GM19468 (cell line): Measurements from ENCODE around the gene ELMO1.

Experiments used
- ATAC-seq: cut with Tn5 transposase; IDR thresholded peaks from one replicate; pipeline ENCODE4 v1.9.1; 2021; ENCODE audit warnings: mild to moderate bottlenecking, moderate library complexity, moderate number of reproducible peaks; ENCODE audit not compliant: unreplicated experiment; ENCODE audit errors: extremely low read depth

ELMO1 gene

DNA sequence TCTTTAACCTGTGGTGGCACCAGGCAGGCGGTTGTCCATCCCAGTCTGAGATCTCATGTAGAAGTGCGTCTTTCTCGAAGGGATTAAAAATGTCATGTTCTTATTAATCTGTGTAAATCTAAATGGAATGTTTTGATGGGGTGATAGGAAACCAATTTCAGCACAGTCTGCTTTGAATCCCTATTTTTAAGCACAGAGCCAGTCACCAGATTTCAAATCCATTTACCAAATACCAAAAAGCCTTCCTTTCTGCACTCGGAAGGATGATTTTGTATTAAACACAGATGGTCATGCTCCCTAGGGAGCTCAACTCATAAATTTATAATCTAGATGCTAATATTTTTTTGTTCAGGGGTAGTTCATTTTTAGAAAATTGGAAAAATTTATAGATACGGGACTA, 563.8 kb downstream of the ELMO1 start:
- ATAC-seq, result no peak

DNA sequence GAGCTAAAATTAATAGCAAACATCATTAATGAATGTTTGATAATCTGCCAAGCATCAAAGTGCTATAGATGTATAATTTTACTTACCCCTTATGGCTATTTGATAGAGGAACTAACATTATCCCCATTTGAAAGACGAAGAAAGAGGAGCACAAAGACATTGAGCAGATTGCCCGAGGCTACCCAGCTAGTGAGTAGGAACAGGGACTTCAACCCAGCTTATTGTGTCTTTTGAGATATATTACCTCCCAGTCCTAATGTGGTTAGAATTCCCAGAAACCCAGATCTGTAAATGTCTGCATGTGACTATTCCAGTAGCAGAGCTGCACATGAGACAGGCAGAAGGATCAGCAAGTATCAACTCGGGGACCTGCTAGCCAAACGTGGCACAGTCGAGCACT, 564.3 kb downstream of the ELMO1 start:
- no peak for ATAC-seq

DNA sequence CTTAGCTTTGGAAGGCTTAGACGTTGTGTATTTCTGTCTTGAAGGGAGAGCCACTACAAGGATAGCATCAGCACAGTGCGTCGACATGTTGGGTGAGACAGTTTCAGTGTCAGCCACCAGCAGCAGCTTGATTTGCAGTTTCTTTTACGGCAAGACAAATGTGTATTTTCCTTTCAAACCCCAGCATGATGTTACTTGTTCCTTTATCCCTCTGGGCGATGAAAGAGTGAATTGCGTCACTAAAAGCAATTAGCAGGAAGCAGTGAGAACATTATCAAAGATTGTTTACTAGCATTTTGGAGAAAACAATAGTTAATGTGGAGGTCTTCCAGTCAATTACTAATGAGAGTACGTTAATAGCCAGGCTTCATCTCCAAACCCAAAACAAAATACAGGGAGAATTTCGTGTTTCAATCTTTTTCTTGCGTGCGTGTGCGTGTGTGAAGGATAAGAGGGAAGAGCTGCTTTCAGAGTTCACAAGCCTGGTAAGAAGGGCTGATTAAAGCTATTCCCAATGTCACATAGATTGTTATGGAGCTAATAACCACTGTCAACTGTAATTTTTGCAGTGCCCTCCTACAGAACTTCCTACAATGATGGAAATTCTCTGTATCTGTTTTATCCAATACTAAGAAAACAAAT, 567.3 kb downstream of the ELMO1 start:
- ATAC-seq, result no peak

DNA sequence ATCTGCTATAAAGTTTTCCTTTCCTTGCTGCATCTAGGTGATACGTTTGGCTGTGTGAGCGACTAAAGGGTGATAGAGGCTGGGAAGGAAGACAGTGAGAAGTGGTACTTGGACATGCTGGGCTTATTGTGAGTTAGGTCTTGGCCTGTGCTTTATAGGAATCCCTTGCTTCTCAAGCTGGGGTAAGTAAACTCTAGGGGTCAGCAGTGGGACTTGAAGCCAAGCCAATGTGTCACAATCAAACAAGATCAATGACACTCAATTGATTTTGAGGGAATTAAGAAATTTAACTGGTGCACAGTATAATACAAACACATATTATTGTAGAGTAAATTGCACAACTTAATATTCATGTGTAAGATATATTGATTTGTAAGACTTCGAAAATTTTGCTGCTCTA, 568.6 kb downstream of the ELMO1 start:
- ATAC-seq, result no peak

DNA sequence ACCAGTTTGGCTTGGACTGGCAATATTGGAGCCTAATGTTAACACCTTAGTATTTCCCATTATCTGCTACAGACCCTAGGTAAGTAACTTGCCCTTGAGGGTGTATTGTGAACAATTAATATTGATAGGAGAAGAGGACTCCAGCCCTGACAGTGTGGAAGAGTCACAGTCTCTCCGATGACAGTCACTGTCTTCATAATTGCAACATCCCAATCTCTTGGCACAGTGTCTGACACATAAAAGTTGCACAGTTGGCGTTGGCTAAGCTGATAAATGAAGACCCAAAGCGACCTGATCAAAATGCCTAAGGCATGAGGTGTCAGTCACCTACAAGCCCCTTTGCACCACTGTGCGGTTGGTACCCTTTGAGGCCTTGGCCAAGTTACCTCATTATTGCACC, 569.6 kb downstream of the ELMO1 start:
- ATAC-seq, result no peak

DNA sequence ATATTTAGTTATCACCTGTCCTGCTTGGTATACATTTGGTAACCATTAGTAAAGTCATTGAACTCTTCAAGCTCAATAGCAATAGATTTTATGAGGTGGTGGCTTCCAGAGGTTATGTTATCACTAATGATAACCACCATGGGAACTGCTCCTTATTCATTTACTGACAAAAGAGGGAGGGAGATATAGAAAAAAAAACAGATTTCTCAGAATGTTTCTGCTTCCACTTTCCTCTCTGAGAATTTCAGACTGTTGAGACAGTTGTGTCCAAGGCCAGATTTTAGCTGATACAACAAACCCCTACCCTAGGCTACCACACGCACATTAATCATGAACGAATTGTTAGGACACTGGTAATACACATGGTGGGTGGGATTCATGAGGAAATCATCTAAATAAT, 570.4 kb downstream of the ELMO1 start:
- ATAC-seq, result no peak

DNA sequence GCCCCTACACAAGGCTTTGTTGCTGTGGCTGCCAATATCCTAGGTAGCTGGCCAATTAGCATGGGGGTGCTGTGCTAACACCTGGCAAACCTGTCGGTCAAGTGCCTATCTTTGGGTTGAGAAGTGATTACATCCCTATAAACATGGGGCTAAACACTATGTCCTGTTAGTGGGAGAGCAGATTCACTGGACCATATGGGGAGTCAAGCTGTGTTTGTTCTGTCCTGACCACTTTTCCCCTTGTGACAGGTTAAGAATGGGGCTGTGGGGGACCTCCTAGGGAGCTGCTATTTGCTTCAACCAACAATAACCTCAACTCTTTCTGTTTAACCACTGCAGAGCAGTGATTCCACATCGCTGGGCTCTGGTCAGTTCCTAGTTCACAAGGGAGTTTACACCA, 572.9 kb downstream of the ELMO1 start:
- no peak for ATAC-seq

DNA sequence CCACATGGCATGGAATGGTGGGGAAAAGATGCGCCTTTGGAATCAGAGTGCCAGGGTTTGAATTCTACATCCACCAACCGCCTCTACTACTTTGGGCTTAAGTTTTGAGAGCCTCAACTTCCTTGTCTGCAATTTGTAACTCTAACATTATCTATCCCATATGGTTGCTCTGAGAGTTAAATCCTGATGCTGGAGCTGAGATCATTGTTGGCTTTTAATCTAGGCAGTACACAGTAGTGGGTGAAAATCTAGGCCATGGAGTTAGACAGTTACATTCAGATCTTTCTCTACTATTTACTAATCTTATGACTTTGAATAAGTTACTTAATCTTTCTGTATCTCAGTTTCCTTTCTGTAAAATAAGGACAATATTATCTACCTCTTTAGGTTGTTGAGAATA, 574.6 kb downstream of the ELMO1 start:
- ATAC-seq, result no peak

DNA sequence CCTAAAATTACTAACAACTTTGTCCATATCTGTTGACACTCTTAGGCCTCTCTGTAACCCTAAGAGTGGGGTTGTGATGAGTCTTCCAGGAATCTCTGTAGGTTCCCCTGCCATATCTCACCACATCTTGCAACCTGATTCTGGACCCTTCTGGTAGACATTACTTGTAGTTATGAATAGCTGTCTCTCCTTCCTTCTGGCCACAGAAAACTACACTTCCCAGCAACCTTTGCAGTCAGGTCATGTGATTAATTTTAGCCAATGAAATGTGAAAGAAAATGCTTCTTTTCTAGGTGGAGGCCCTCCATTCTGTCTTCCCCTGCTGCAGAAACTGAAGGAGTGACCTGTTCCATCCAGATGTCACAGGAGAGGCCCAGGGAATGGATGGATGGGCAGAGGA, 576.8 kb downstream of the ELMO1 start:
- ATAC-seq, result no peak

DNA sequence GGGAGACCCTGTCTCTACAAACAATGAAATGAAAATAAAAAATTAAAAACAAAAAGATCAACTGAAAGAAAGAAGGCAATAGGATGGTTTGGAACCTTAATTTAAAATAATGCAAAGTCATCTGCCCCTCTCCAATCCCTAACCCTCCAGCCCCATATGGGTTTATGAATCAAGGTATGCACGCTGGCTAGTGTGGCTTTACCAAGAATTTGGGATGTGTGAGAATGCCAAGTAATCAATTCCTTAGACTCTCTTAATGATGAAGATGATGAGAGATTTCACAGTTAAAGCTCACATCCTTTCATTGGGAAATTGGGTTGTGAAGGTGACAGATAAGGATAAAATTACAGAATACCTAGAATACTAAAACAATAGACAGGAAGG, 577.3 kb downstream of the ELMO1 start:
- no peak for ATAC-seq

DNA sequence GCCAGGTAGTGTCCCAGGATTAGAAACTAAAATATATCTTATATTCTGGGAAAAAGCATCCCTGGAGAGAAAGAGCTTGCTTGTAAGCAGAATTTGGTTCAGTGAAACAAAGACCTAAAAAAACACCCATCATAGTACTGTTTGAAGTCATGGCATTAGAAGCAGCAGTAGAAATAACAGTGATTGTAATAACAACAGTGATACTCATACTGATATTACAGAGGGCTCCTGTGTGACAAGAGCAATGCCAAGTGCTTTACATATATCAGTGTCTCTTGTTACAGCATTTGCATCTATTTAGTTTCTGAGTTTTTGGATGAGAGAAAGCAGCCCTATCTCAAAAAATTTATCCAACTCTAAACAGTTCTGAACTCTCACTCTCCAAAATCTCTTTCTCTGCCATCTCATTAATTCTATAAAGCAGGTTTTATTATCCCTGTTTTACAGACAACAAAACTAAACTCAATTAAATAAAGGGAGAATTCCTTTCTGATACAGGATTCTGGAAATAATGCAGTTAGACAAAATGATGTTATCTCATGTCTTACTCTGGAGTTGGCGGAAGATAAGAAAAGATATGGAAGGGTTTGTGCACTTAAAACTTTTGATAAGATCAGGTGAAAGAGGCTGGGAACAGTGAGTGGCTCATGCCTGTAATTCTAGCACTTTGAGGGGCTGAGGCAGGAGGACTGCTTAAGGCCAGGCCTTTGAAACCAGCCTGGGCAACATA, 577.9 kb downstream of the ELMO1 start:
- no peak for ATAC-seq

DNA sequence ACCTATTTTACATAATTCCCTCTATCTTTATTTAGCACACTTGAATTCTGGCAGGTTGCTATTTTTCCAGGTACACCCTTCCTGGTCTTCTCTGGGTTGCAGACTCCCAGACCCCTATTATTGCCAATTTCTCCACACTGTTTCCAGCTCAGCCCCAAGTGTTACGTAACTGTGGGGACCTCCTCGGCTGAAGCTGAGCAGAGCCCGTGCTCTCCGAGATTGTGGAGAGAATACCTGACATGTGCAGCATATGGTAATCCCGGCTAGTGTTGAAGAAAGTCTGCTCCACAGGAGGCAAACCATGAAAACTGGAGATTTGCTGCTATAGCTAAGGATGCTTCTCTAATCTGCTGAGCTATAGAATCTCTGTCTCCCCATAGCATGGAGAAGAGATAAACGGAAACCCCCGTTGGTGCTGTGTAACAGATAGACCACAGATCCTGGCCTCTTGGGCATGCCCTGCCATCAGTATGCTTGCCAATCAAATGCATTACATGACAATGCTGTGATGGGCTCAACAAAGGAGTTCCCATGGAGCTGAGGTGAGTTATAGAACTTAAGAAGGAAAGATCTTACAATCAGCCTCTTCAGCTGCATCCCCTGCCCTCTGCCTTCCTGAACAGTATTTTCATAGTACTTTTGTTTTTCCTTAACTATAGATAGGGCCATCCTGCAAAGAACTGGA, 579.8 kb downstream of the ELMO1 start:
- no peak for ATAC-seq

DNA sequence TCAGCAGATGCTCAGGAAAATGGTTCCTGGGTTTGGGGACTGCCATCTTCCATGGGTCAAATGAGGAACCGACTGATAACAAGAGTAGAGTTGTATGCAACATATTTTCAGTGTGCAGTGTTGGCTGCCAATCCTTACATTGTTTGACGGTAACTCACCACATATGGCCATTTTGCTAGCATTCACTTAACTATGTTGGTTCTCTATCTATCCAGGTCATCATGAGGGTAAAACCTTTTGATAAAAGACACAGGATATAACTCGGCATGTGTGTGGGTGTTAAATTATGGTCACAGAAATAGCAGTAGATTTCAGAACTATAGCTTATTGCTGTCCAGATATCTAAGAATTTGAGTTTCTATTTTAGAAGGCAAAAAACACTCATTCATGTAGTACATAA, 583.6 kb downstream of the ELMO1 start:
- no peak for ATAC-seq

DNA sequence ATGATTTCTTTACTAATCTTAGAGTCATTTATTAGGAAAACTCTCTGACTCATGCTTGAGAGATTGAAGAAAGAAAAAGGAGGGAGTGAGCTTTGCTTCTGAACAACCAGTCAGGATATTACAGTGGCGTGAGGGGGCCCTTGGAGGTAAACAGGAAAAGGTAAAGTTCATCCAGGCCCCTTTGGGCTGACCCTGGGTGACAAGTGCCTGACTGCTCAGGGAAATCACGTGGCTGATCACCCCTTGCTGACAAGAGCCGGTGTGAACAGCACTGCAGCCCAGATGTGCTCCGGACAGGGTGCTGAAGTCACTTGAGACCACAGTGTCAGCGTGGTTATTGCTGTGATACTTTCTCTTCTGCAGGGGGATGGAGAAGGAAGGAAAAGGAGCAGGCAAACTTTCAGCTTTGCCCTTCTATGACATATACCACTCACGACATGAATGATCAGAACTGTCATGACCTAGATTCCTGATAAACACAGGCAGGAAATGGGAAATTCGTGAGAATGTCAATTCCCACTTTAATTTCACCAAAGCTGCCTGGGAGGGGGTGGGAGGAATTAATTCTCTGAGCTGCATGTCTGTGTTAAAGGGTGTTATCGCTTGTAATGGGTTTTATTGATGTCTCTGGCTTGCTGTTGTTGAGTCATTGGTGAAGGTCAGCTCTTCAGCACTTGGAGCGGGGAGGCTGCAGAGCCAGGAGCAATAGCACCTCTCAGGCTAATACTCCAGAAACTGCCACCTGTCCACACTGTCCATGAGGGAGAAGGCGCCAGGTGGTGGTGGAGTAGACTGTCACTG, 584.6 kb downstream of the ELMO1 start:
- ATAC-seq, result no peak

DNA sequence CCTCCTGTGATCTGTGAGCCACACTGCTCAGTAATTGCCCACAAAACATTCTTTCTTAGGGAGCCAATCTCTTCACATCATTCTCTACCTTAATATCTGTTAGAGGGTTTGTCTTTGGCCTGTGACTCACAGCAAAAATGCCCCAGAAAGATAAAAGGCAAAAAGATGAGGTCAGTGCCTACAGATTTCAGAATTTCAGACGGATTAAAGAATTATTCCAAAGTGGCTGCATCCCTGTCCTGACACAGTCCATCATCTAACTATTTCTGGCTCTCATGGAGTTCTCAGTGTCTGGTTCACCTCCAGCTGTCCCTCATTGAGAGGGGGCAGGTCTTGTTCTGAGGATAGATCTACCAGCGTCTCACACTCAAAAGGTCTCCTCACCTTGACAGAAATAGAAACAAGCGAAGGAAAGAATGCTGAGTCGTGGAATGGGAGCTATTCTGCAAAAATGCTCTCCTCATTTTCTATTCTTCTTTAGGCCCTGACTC, 585.8 kb downstream of the ELMO1 start:
- ATAC-seq, result no peak

DNA sequence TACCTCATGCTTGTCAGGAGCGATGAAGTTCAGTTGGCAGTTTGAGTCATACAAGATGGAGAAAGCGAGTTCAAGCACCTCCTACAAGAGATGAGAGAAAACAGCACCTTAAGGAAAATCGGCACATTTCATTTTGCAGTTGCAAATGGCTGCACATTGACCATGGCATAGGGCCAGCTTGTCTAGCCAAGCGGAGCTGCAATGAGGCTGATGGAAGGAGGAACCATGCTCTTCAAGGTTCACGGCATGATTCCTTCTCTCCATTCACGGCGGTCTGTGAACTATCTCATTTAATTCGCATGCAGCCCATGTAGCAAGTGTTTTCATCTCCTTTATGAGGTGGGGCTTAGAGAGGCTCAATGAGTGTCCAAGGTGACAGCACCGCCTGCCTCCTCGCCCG, 587.0 kb downstream of the ELMO1 start:
- ATAC-seq, result no peak

DNA sequence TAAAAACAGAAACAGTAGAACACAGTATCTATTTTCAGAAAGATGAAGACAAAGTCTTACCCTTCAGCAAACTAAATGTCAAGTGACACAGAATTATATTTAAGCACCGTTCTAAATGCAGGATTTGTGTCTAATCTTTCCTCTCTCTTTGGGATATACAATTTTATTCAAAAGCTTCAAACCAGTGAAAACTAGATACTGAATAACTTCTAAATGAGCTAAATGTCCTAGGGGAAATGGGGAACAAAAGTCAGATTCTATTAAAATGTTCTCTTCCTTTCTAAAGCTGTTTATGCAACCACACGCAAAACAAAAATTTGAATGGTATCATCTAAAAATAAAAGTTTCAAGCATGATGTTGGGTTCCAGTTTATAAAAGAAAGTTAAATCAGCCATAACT, 588.0 kb downstream of the ELMO1 start:
- ATAC-seq, result no peak

DNA sequence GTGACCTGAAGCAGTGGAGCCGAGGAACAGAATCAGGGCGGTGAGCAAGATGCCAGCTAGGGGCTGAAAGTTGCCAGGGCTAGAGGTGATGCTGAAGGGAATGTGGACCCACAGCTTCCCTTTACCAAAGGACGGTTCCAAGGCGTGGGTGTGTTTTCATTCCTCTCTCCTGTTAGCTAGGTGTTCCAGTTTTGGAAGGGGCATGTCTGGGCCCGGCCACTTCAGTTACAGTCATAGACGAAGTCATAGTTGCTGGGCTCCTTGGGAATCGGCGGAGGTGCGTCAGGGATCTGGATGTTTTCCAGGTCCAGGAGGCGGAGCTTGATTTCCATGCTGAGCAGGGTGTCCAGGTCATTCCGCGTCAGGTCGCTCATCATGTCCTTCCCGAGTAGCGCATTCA, 593.3 kb downstream of the ELMO1 start:
- ATAC-seq, result no peak

DNA sequence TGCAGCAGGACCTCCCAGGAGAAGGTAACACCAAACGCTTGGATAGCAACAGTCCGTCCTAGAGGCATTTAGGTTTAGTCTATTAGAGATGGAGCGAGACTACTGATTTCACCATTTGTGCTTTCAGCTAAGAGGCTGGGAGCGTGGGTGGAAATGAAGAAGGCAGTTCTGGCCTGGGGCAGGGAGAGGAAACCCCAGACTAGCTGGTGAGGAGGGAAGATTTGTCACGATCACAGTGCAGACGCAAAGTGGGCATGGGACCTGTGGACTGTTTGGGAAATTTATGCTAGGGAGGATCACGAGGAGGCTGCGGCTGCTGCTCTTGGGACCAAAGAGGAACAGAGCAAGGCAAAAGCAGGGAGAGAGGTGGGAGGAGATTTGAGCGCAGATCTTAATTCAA, 594.0 kb downstream of the ELMO1 start:
- no peak for ATAC-seq

DNA sequence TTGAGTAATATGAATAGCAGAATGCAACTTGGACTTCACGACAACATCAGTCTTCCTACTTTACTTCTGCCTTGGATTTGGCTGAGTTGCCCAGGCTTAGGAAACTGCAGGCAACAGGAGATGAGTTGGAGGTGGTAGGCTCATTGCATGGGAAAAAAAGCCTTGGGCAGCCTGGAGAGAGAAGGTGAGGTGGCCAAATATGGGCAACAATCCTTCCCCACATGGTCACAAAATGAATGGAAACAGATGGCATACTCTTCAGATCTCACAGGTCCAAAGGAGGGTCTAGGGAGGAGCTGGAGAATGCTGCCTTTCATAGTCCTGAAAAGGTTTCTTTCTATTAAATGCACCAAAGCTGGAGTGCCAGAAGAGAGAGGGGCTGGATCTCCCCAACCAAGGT, 595.7 kb downstream of the ELMO1 start:
- no peak for ATAC-seq

DNA sequence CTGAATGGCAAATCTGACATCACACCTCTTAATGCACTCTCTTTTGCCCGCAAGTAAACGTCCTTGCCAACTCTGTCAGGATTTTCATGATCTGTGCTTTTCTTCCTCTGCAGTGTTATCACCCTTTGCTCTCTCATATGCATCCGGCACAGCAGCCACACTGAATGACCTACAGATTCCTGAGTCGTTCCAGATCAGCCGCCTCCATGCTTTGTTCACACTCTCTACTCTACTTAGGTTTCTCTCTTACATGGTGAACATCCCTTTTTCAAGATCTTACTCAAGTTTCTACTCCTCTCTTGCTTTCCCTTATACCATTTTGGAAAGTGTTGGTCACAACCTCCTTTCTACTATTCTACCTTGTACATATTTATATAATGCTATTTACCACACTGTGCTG, 596.6 kb downstream of the ELMO1 start:
- no peak for ATAC-seq
